Measurements from ENCODE around the gene CD2BP2.

Gene CD2BP2

GRCh38 chr16:30378236-30379157 lies 23.4 kb upstream of the CD2BP2 start:
- TF ChIP-seq CTCF (conservative IDR thresholded peaks at IDR 0.05; ENCODE audit: low read depth, low read length), result no peak
- peak overlapping the region; percentile 88 for H3K9ac ChIP-seq
- H3K27ac ChIP-seq, result peak overlapping the region; percentile 99
- no peaks in the 10 kb centered on the region for H4K20me1 ChIP-seq (ENCODE audit: insufficient read depth)
- 0 out of 2 replicates have a peak, but pooled peaks cover 4% of the 10 kb centered on the region for H3K79me2 ChIP-seq (ENCODE audit: insufficient read depth, low read depth)
- H3K27me3 ChIP-seq (ENCODE audit: insufficient read depth, low read depth), result no peaks in the 10 kb centered on the region
- H3K36me3 ChIP-seq (ENCODE audit: insufficient read depth), result no peaks in the 10 kb centered on the region
- peak overlapping the region; percentile 97 for H3K4me2 ChIP-seq
- H3K4me1 ChIP-seq (ENCODE audit: low read depth, poor library complexity, severe bottlenecking), result peaks cover 10% of the 10 kb centered on the region
- peak overlapping the region; percentile 98 for H2AFZ ChIP-seq (ENCODE audit: low read depth)
- peak overlapping the region; percentile 68 for H3K4me3 ChIP-seq (IDR thresholded peaks at IDR 0.05; ENCODE audit: insufficient read depth, low read depth, low read length)

- peaks cover 10% of the 10 kb centered on the region for H3K4me1 ChIP-seq (ENCODE audit: low read depth, poor library complexity, severe bottlenecking)
- H2AFZ ChIP-seq (ENCODE audit: low read depth), result peak overlapping the region; percentile 91
- TF ChIP-seq CTCF (conservative IDR thresholded peaks at IDR 0.05; ENCODE audit: low read depth, low read length), result no peak
- H3K4me3 ChIP-seq (IDR thresholded peaks at IDR 0.05; ENCODE audit: insufficient read depth, low read depth, low read length), result peak overlapping the region; percentile 68
- H4K20me1 ChIP-seq (ENCODE audit: insufficient read depth), result no peaks in the 10 kb centered on the region
- H3K4me2 ChIP-seq, result peak overlapping the region; percentile 97
- 0 out of 2 replicates have a peak, but pooled peaks cover 4% of the 10 kb centered on the region for H3K79me2 ChIP-seq (ENCODE audit: insufficient read depth, low read depth)
- peak overlapping the region; percentile 88 for H3K9ac ChIP-seq
- peak overlapping the region; percentile 99 for H3K27ac ChIP-seq
- no peaks in the 10 kb centered on the region for H3K36me3 ChIP-seq (ENCODE audit: insufficient read depth)
- no peaks in the 10 kb centered on the region for H3K27me3 ChIP-seq (ENCODE audit: insufficient read depth, low read depth)
These were observed 22.7 kb upstream of the CD2BP2 start for GRCh38 chr16:30377812-30378235.

- Histone ChIP-seq H3K27me3 (ENCODE audit: insufficient read depth, low read depth) (no peaks in the 10 kb centered on the region), H3K4me2 (peak overlapping the region; percentile 97), H3K36me3 (ENCODE audit: insufficient read depth) (no peaks in the 10 kb centered on the region), H3K27ac (peak overlapping the region; percentile 99), H3K79me2 (ENCODE audit: insufficient read depth, low read depth) (0 out of 2 replicates have a peak, but pooled peaks cover 4% of the 10 kb centered on the region), H2AFZ (ENCODE audit: low read depth) (peak overlapping the region; percentile 91), H4K20me1 (ENCODE audit: insufficient read depth) (no peaks in the 10 kb centered on the region), H3K4me3 (IDR thresholded peaks at IDR 0.05; ENCODE audit: insufficient read depth, low read depth, low read length) (peak overlapping the region; percentile 68), H3K9ac (peak overlapping the region; percentile 88), H3K4me1 (ENCODE audit: low read depth, poor library complexity, severe bottlenecking) (peaks cover 14% of the 10 kb centered on the region)
- TF ChIP-seq CTCF (conservative IDR thresholded peaks at IDR 0.05; ENCODE audit: low read depth, low read length), result no peak
These were observed 22.1 kb upstream of the CD2BP2 start for GRCh38 chr16:30377050-30377811.

GRCh38 chr16:30376461-30376902 lies 21.4 kb upstream of the CD2BP2 start:
- Histone ChIP-seq H3K9ac (no peak overlapping the region), H3K27ac (peak overlapping the region; percentile 99; the same call in 1 of the 2 replicates), H3K4me1 (ENCODE audit: low read depth, poor library complexity, severe bottlenecking) (peaks cover 22% of the 10 kb centered on the region), H3K36me3 (ENCODE audit: insufficient read depth) (no peaks in the 10 kb centered on the region), H3K79me2 (ENCODE audit: insufficient read depth, low read depth) (0 out of 2 replicates have a peak, but pooled peaks cover 4% of the 10 kb centered on the region), H4K20me1 (ENCODE audit: insufficient read depth) (no peaks in the 10 kb centered on the region), H3K4me2 (peak overlapping the region; percentile 97; the same call in 1 of the 2 replicates), H2AFZ (ENCODE audit: low read depth) (no peak overlapping the region), H3K27me3 (ENCODE audit: insufficient read depth, low read depth) (no peaks in the 10 kb centered on the region), H3K4me3 (IDR thresholded peaks at IDR 0.05; ENCODE audit: insufficient read depth, low read depth, low read length) (no peak overlapping the region)
- no peak for TF ChIP-seq CTCF (conservative IDR thresholded peaks at IDR 0.05; ENCODE audit: low read depth, low read length)
